Measurements from ENCODE around the gene NEK3.
A peak's percentile ranks its signal among the peaks of the same experiment; 100 is the strongest.
"Not testable (repeated sequence)": the region's sequence is repeated elsewhere in the genome, so short reads cannot be mapped to it uniquely, and the experiment has no call there.

The NEK3 gene

GRCh38 chr13:52165411-52165810 lies 6.0 kb upstream of the NEK3 start:
- no peak for DNase-seq

GRCh38 chr13:52164989-52165388 lies 5.6 kb upstream of the NEK3 start:
- no peak for DNase-seq

GRCh38 chr13:52163878-52164277 lies 4.5 kb upstream of the NEK3 start:
- not testable (repeated sequence) for DNase-seq

- no peak for DNase-seq
Observed at GRCh38 chr13:52162279-52163101, 3.1 kb upstream of the NEK3 start.

- DNase-seq = no peak
Observed at GRCh38 chr13:52161181-52161646, 1.8 kb upstream of the NEK3 start.

GRCh38 chr13:52160506-52160905 lies 1.1 kb upstream of the NEK3 start:
- no peak for DNase-seq

GRCh38 chr13:52160053-52160452 lies 656 bp upstream of the NEK3 start:
- DNase-seq = no peak

GRCh38 chr13:52158629-52159158 lies 703 bp downstream of the NEK3 start:
- peak in 1 of 2 donors; percentile 1 for DNase-seq

GRCh38 chr13:52156724-52157261 lies 2.6 kb downstream of the NEK3 start:
- DNase-seq = no peak

- DNase-seq = no peak
Observed at GRCh38 chr13:52155177-52155576, 4.2 kb downstream of the NEK3 start.

- DNase-seq = no peak
Observed at GRCh38 chr13:52147225-52147624, 12.2 kb downstream of the NEK3 start.

GRCh38 chr13:52141299-52141698 lies 18.1 kb downstream of the NEK3 start:
- DNase-seq = no peak

- DNase-seq = no peak
Observed at GRCh38 chr13:52137489-52137888, 21.9 kb downstream of the NEK3 start.

GRCh38 chr13:52136763-52137162 lies 22.6 kb downstream of the NEK3 start:
- no peak for DNase-seq

- no peak for DNase-seq
Observed at GRCh38 chr13:52130641-52131040, 28.8 kb downstream of the NEK3 start.

- peak; percentile 31 to 40 for DNase-seq
Observed at GRCh38 chr13:52128714-52129700, 30.4 kb downstream of the NEK3 start, which contains the start of gene NEK5. Gene NEK5, minus strand, starts transcription at chr13:52129073. Its CDS starts 1,591 bp downstream, at chr13:52127482.

GRCh38 chr13:52127783-52128702 lies 31.4 kb downstream of the NEK3 start:
- peak; percentile 35 to 62 for DNase-seq

GRCh38 chr13:52127378-52127777 lies 32.0 kb downstream of the NEK3 start:
- no peak for DNase-seq

- no peak for DNase-seq
Observed at GRCh38 chr13:52125547-52125946, 33.9 kb downstream of the NEK3 start.

GRCh38 chr13:52118595-52118994 lies 40.8 kb downstream of the NEK3 start:
- DNase-seq = no peak

- DNase-seq = no peak
Observed at GRCh38 chr13:52118095-52118494, 41.3 kb downstream of the NEK3 start.

- no peak for DNase-seq
Observed at GRCh38 chr13:52112591-52112990, 46.8 kb downstream of the NEK3 start.
